GM18909 (cell line): ENCODE measurements around the gene ELP2.
"Not testable (repeated sequence)": the region's sequence is repeated elsewhere in the genome, so short reads cannot be mapped to it uniquely, and the experiment has no call there.

Experiments
- ATAC-seq: cut with Tn5 transposase; IDR thresholded peaks from one replicate; pipeline ENCODE4 v1.9.1; 2021; ENCODE audit warnings: mild to moderate bottlenecking; ENCODE audit not compliant: unreplicated experiment, poor library complexity

Gene ELP2

GRCh38 chr18:36186461-36187192 is 56.9 kb downstream of the ELP2 start:
- ATAC-seq: peak; percentile 3

- peak; percentile 84 for ATAC-seq
These were observed 57.6 kb downstream of the ELP2 start, which contains the start of gene MOCOS for GRCh38 chr18:36187193-36187825. Gene MOCOS (plus strand): TSS chr18:36187497. CDS start chr18:36187540, 43 bp downstream.

GRCh38 chr18:36187826-36188721 is 58.4 kb downstream of the ELP2 start:
- no peak for ATAC-seq

GRCh38 chr18:36188916-36189315 is 59.2 kb downstream of the ELP2 start:
- no peak for ATAC-seq

- no peak for ATAC-seq
These were observed 59.8 kb downstream of the ELP2 start for GRCh38 chr18:36189486-36189885.

GRCh38 chr18:36191286-36191685 is 61.6 kb downstream of the ELP2 start:
- no peak for ATAC-seq

GRCh38 chr18:36191711-36192110 is 62.0 kb downstream of the ELP2 start:
- no peak for ATAC-seq

GRCh38 chr18:36194600-36195315 is 65.1 kb downstream of the ELP2 start:
- no peak for ATAC-seq

- no peak for ATAC-seq
These were observed 65.9 kb downstream of the ELP2 start for GRCh38 chr18:36195427-36196122.

GRCh38 chr18:36196238-36196995 is 66.7 kb downstream of the ELP2 start:
- no peak for ATAC-seq

GRCh38 chr18:36197511-36198166 is 67.9 kb downstream of the ELP2 start:
- no peak for ATAC-seq

GRCh38 chr18:36199691-36200295 is 70.1 kb downstream of the ELP2 start:
- ATAC-seq: no peak

- ATAC-seq: no peak
These were observed 70.7 kb downstream of the ELP2 start for GRCh38 chr18:36200354-36200771.

GRCh38 chr18:36201765-36202164 is 72.1 kb downstream of the ELP2 start:
- ATAC-seq: no peak

- ATAC-seq: no peak
These were observed 73.7 kb downstream of the ELP2 start for GRCh38 chr18:36203360-36203895.

GRCh38 chr18:36205166-36205565 is 75.5 kb downstream of the ELP2 start:
- no peak for ATAC-seq

GRCh38 chr18:36207303-36207702 is 77.6 kb downstream of the ELP2 start:
- ATAC-seq: no peak

GRCh38 chr18:36207969-36208368 is 78.3 kb downstream of the ELP2 start:
- not testable (repeated sequence) for ATAC-seq
